Measurements from ENCODE around the gene MINPP1.
"Not testable (repeated sequence)": the region's sequence is repeated elsewhere in the genome, so short reads cannot be mapped to it uniquely, and the experiment has no call there.

The MINPP1 gene

GRCh38 chr10:87578160-87578841 is 73.6 kb downstream of the MINPP1 start:
- no peak for DNase-seq

GRCh38 chr10:87578842-87579401 is 74.2 kb downstream of the MINPP1 start:
- DNase-seq = no peak

GRCh38 chr10:87579563-87579962 is 74.9 kb downstream of the MINPP1 start:
- no peak for DNase-seq

GRCh38 chr10:87580016-87580415 is 75.3 kb downstream of the MINPP1 start:
- DNase-seq = no peak

- peak in 2 of 3 experiments; percentile 10 to 25 for DNase-seq
Measured at GRCh38 chr10:87585565-87586514, 81.1 kb downstream of the MINPP1 start.

GRCh38 chr10:87589645-87590051 is 85.0 kb downstream of the MINPP1 start:
- no peak for DNase-seq

GRCh38 chr10:87590705-87591588 is 86.3 kb downstream of the MINPP1 start:
- no peak for DNase-seq

- DNase-seq = no peak
Measured at GRCh38 chr10:87591589-87591886, 86.8 kb downstream of the MINPP1 start.

GRCh38 chr10:87592920-87593319 is 88.2 kb downstream of the MINPP1 start:
- DNase-seq = not testable (repeated sequence)

- DNase-seq = no peak
Measured at GRCh38 chr10:87593702-87594101, 89.0 kb downstream of the MINPP1 start.

GRCh38 chr10:87594181-87594580 is 89.5 kb downstream of the MINPP1 start:
- no peak for DNase-seq

GRCh38 chr10:87594864-87595263 is 90.2 kb downstream of the MINPP1 start:
- no peak for DNase-seq

GRCh38 chr10:87596351-87596750 is 91.7 kb downstream of the MINPP1 start:
- no peak for DNase-seq

GRCh38 chr10:87598700-87599099 is 94.0 kb downstream of the MINPP1 start:
- DNase-seq = no peak

- no peak for DNase-seq
Measured at GRCh38 chr10:87600581-87600980, 95.9 kb downstream of the MINPP1 start.
